K562 (cell line): ENCODE data around the gene KRTAP5-6. TPM values are rescaled to one million over a fixed set of nuclear protein-coding genes. Genes with fewer than 3 reads are reported as not detected.
"Not testable (repeated sequence)": the region's sequence is repeated elsewhere in the genome, so short reads cannot be mapped to it uniquely, and the experiment has no call there.

Experiments
- ATAC-seq: fragments of 200-7000 bp; cut with Tn5 transposase; 3 replicates; pipeline ENCODE4 v1.9.1; 2020; ENCODE audit warnings: moderate library complexity
- BruUV-seq: library from RNA; stranded (reverse); fragments of 400-500 nt; replicated peaks from 2 replicates; lab custom pipeline; 2021; lab: Mats Ljungman, UMichigan
- CTCF ChIA-PET: fragments of 300-600 bp; formaldehyde crosslinking; extraction: SDS; loops from one replicate; lab custom pipeline; 2021; ENCODE audit warnings: low intra/inter-chr PET ratio; lab: Yijun Ruan, JAX
- POLR2A ChIA-PET: fragments of 300-600, 350-650 bp; sonication (Branson Sonifier 250); formaldehyde crosslinking; extraction: SDS; loops from one replicate; lab custom pipeline; 2021; ENCODE audit warnings: antibody characterized with exemption, inconsistent platforms; lab: Yijun Ruan, JAX
- DNase-seq, 4 experiments: peaks; one replicate each; pipeline versions ENCODE4 v3.0.0 to v3.0.0-alpha.2; 2011 to 2018; ENCODE audit warnings: low spot score in 3 of 4, mixed read lengths in 3 of 4; ENCODE audit errors: extremely low read depth in 1 of 4
- FAIRE-seq: peaks from 2 replicates; lab custom pipeline; 2011; peaks lifted over from hg19 to GRCh38; lab: Jason Lieb, UNC
- H2AFZ ChIP-seq: 2 replicates; pipeline ENCODE4 v1.6.0; 2011; ENCODE audit warnings: low read depth, low read length, control low read depth, inconsistent platforms
- H3K27ac ChIP-seq: fragments of 200-600 bp; 3 replicates; pipeline ENCODE4 v1.8.0; 2011; ENCODE audit warnings: low read depth, mild to moderate bottlenecking, control low read depth, inconsistent platforms, low read length, moderate library complexity, mixed read lengths; ENCODE audit errors: extremely low read depth
- H3K27me3 ChIP-seq, 2 experiments: fragments of 300-600 bp in 1 of 2; 2 replicates in 1 of 2; 3 replicates in 1 of 2; pipeline versions ENCODE4 v1.6.0 to v1.8.0; 2011; ENCODE audit warnings: inconsistent platforms in 2 of 2, low read length in 2 of 2, mild to moderate bottlenecking in 1 of 2, mixed read lengths in 1 of 2, moderate library complexity in 1 of 2; ENCODE audit not compliant: control insufficient read depth in 2 of 2, insufficient read depth in 2 of 2
- H3K36me3 ChIP-seq: fragments of 300-600 bp; 3 replicates; pipeline ENCODE4 v1.8.0; 2011; ENCODE audit warnings: mild to moderate bottlenecking, low read length, inconsistent platforms; ENCODE audit not compliant: control insufficient read depth, insufficient read depth
- H3K4me1 ChIP-seq, 2 experiments: fragments of 200-600 bp in 1 of 2; replicated peaks in 1 of 2; 2 replicates in 1 of 2; 3 replicates in 1 of 2; pipeline versions ENCODE4 v1.5.1 to v1.8.0; 2011; ENCODE audit warnings: inconsistent platforms in 2 of 2, low read length in 2 of 2, mild to moderate bottlenecking in 1 of 2, mixed read lengths in 1 of 2, moderate library complexity in 1 of 2; ENCODE audit not compliant: control insufficient read depth in 2 of 2, insufficient read depth in 2 of 2
- H3K4me2 ChIP-seq: 2 replicates; pipeline ENCODE4 v1.6.1; 2011; ENCODE audit warnings: low read length, control low read depth, inconsistent platforms, mixed read lengths; ENCODE audit not compliant: insufficient read depth
- H3K4me3 ChIP-seq: fragments of 200-600 bp; sonication (generic), shearing (Covaris generic); 2 replicates; pipeline ENCODE4 v1.5.1; 2016; ENCODE audit warnings: control low read depth, inconsistent platforms
- H3K79me2 ChIP-seq: fragments of 200-600 bp; 3 replicates; pipeline ENCODE4 v1.8.0; 2011; ENCODE audit warnings: low read length, inconsistent platforms; ENCODE audit not compliant: control insufficient read depth, insufficient read depth
- H3K9ac ChIP-seq, 2 experiments: 2 replicates each; pipeline versions ENCODE4 v1.6.0 to v1.6.1; 2011; ENCODE audit warnings: low read depth in 2 of 2, low read length in 2 of 2, control low read depth in 1 of 2, inconsistent platforms in 1 of 2, mild to moderate bottlenecking in 1 of 2, mixed read lengths in 1 of 2; ENCODE audit not compliant: insufficient read depth in 1 of 2
- H3K9me1 ChIP-seq: one replicate; pipeline ENCODE4 v1.6.0; 2011; ENCODE audit warnings: inconsistent platforms, mild to moderate bottlenecking, low read length, moderate library complexity; ENCODE audit not compliant: control insufficient read depth, insufficient read depth
- H3K9me3 ChIP-seq: replicated peaks from 2 replicates; pipeline ENCODE4 v1.5.1; 2011; ENCODE audit warnings: low read depth, low read length, inconsistent platforms; ENCODE audit not compliant: control insufficient read depth, insufficient read depth
- H4K20me1 ChIP-seq: replicated peaks from 2 replicates; pipeline ENCODE4 v1.6.1; 2011; ENCODE audit warnings: low read length, inconsistent platforms, mixed read lengths; ENCODE audit not compliant: control insufficient read depth, insufficient read depth
- WGBS: fragments of 100-300 bp; shearing (Covaris generic); methylation state at CpG from one replicate; pipeline ENCODE4 v1.1.6; 2016; ENCODE audit warnings: low coverage, mixed read lengths; ENCODE audit not compliant: insufficient coverage; ENCODE audit errors: missing lambda C conversion rate; 5-methylcytosine and 5-hydroxymethylcytosine counted together
- in situ Hi-C: fragments of 300-500 bp; cut with MboI; formaldehyde crosslinking; loops from 4 replicates; pipeline ENCODE4 v1.15.0; 2018; ENCODE audit warnings: inconsistent platforms, mixed read lengths
- intact Hi-C: fragments of 100-400 bp; cut with micrococcal nuclease; formaldehyde crosslinking; loops from 2 replicates; pipeline ENCODE4 v1.14.2; 2022
- polyA plus RNA-seq, 8 experiments: library from polyadenylated mRNA; depleted of rRNA in 4 of 8; stranded (reverse) in 5 of 8; unstranded in 3 of 8; fragments of >200 nt; fragmentation: Nextera tagmentation in 2 of 8; fragmentation: Illumina TruSeq in 1 of 8; extraction: Ambion mirVana in 2 of 8; extraction: Trizol in 1 of 8; gene quantifications; 2 replicates each; pipeline versions ENCODE4 v1.2.1 to v1.2.3, GENCODE V29; 2011 to 2014; ENCODE audit warnings: inconsistent platforms in 1 of 8, missing spikeins in 1 of 8
- total RNA-seq, 7 experiments: library from RNA; depleted of rRNA in 6 of 7; stranded (reverse); fragments of >200 nt in 6 of 7; fragmentation: Illumina TruSeq in 2 of 7; extraction: Trizol in 2 of 7; gene quantifications; 2 replicates each; pipeline versions ENCODE4 v1.2.1 to v1.2.3, GENCODE V29; 2011 to 2021; ENCODE audit warnings: low replicate concordance in 1 of 7

KRTAP5-6 gene
- total and polyA plus RNA-seq, 9 of the 15 experiments (the other 6 are each of a cell fraction or from before 2014, with no cell fraction given): not detected

DNA sequence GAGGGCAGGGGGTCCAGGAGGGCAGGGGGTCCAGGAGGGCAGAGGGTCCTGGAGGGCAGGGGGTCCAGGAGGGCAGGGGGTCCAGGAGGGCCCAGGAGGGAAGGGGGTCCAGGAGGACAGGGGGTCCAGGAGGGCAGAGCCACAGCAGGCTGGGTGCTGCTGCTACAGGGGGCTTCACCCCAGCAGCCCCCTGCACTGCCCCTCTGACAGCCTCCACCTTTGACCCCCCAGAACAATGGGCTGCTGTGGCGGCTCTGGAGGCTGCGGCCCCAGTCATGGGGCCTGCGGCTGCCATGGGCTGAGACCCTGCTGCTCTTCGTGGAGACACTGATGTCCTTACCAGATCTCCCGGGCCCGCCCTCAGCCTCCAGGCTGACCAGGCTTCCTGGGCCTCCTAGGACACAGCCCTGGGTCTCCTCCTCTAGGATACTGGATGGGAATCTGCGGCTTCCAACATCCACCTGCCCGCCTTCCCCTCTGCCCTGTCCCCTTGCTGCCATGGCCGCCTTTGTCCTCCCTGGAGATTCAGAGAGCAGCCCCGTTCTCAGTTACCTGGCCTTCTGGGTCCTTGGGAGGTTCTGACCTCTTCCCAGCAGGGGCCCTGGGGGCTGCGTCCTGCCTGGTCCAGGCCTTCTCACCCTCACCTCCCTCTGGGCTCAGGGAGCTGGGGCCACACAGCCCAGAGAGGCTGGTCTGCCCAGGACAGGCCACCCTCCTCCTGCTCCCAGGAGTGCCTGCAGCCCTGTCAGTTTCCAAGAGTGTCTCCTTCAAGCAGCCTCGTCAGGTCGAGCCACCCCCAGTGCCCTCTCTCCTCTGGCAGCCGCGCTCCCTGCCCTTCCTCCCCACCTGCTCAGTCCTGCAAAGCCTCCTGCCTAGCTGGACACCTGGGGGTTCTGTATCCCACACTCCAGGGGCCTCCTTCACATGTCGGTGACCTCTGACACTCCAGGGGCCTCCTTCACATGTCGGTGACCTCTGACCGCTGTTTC, 11.8 kb upstream of the KRTAP5-6 start:
- H3K9ac ChIP-seq: 0 out of 4 replicates have a peak overlapping the region, but pooled peaks of 1 of the 2 experiments have one; percentile 35
- H3K27me3 ChIP-seq: peaks cover 8 to 38% of the 10 kb centered on the region in 2 experiments; a peak in 4 of 5 replicates
- intact Hi-C loops, FAIRE-seq, H3K79me2 ChIP-seq, H2AFZ ChIP-seq, H4K20me1 ChIP-seq, H3K4me2 ChIP-seq, CTCF ChIA-PET, BruUV-seq, H3K4me3 ChIP-seq, H3K36me3 ChIP-seq, H3K4me1 ChIP-seq, H3K9me3 ChIP-seq, H3K27ac ChIP-seq, H3K9me1 ChIP-seq, DNase-seq: not testable (repeated sequence)
- WGBS: 0% methylated on average over 7 of the region's 18 CpGs
- peak; percentile 29; the same call in 2 of the 3 replicates for ATAC-seq
- POLR2A ChIA-PET: interaction anchor here (0.6 kb wide), 1 partner anchor 32 kb away, joined by 3 read pairs; no protein-coding TSS in a partner anchor
- in situ Hi-C loops: loop anchor here (25.0 kb wide), 1 partner anchor 327 kb away; no protein-coding TSS in a partner anchor

DNA sequence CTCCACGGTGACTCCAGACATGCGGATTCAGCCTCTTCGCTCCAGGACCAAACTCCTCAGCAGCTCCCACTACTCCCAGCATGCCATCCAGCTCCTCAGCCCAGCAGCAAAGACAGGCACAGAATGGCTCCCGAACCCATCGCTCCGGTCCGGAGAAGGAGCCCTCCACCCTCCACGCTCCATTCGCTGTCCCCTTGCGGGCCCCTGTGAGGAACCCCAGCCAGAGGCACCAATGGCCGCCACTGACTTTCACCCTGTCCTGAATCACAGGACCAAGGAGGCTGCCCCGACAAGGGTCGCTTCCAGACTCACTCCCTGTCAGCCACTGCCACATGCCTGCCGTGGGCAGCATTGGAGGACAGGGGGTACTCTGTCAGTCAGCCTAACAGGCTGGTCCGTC, 10.8 kb upstream of the KRTAP5-6 start:
- H3K4me3 ChIP-seq, DNase-seq, CTCF ChIA-PET, H3K9ac ChIP-seq, FAIRE-seq, H3K79me2 ChIP-seq, H3K27ac ChIP-seq, H3K9me3 ChIP-seq, intact Hi-C loops, H3K4me2 ChIP-seq, H4K20me1 ChIP-seq, POLR2A ChIA-PET, H3K36me3 ChIP-seq, H3K9me1 ChIP-seq, BruUV-seq, H2AFZ ChIP-seq, ATAC-seq, H3K4me1 ChIP-seq: not testable (repeated sequence)
- WGBS: 2% methylated on average over 9 of the region's 15 CpGs
- H3K27me3 ChIP-seq: peaks cover 11 to 46% of the 10 kb centered on the region in 2 experiments; a peak in 4 of 5 replicates
- in situ Hi-C loops: loop anchor here (25.0 kb wide), 1 partner anchor 326 kb away; no protein-coding TSS in a partner anchor

DNA sequence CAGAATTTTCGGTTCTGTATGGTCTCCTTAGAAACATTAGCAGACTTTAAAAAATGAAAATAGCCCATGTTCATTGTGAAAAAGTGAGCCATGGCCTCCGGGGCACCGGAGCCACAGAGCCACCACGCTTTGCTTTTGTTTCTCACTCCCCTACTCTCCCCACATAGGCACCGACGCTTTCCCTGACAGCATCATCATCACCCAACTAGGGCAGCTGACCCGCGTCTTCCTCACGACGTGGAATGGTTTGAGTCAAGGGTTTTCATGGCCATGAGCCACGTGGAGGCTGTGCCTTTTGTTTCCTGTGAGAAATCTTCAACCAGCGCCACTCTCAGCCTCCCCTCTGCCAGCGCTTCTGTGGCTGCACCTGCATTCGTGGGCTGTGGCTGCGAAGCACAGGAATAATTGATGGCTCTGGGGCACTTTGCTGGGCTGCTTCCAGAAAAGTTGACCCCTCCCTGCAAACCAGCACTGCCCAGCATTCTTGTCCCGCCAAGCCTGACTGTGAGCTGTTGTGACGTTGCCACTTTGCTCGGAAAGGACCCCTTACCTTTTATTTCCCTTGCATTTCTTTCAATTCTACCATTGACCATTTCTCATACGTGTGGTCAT, 8.6 kb upstream of the KRTAP5-6 start:
- in situ Hi-C loops: loop anchor here (25.0 kb wide), 1 partner anchor 324 kb away; no protein-coding TSS in a partner anchor
- WGBS: 0% methylated on average over 14 of the region's 19 CpGs
- ATAC-seq, H3K9me1 ChIP-seq, POLR2A ChIA-PET, H3K4me1 ChIP-seq, H3K27ac ChIP-seq, CTCF ChIA-PET, H3K4me2 ChIP-seq, H3K9me3 ChIP-seq, H3K79me2 ChIP-seq, BruUV-seq, H3K9ac ChIP-seq, H4K20me1 ChIP-seq, H3K4me3 ChIP-seq, FAIRE-seq, intact Hi-C loops, DNase-seq, H2AFZ ChIP-seq, H3K36me3 ChIP-seq: not testable (repeated sequence)
- peaks cover 7 to 45% of the 10 kb centered on the region in 2 experiments; a peak in 3 of 5 replicates for H3K27me3 ChIP-seq
